Measurements from ENCODE around the gene E2F4.

GRCh38 chr16:67150833-67151396, 41.0 kb upstream of the E2F4 start, which contains the start of gene B3GNT9:
- no peak for TF ChIP-seq CTCF (conservative IDR thresholded peaks at IDR 0.05; ENCODE audit: low read length)
- TF ChIP-seq EZH2phosphoT487 (IDR thresholded peaks at IDR 0.05; ENCODE audit: borderline replicate concordance): no peak
